HepG2 (cell line): Measurements from ENCODE around the gene HLA-F. TPM values are rescaled to one million over a fixed set of nuclear protein-coding genes. Genes with fewer than 3 reads are reported as not detected.
A peak's percentile ranks its signal among the peaks of the same experiment; 100 is the strongest.

Experiments used
- AGO1 ChIP-seq: fragments of 200-400 bp; formaldehyde crosslinking; IDR thresholded peaks from 2 replicates; pipeline ENCODE4 v1.6.1; 2017; ENCODE audit warnings: mild to moderate bottlenecking, low read depth, low read length, moderate library complexity; ENCODE audit not compliant: poor library complexity, severe bottlenecking
- AKAP8 ChIP-seq: sonication (generic); formaldehyde crosslinking; IDR thresholded peaks from 2 replicates; pipeline ENCODE4 v1.5.1; 2020; ENCODE audit warnings: mild to moderate bottlenecking, missing genetic modification reagents
- ATF2 ChIP-seq: sonication (generic); formaldehyde crosslinking; IDR thresholded peaks from 2 replicates; pipeline ENCODE4 v1.4.0; 2020; ENCODE audit warnings: missing genetic modification reagents
- CBX1 ChIP-seq: IDR thresholded peaks from one replicate; pipeline ENCODE4 v1.6.1; 2016; ENCODE audit warnings: antibody characterized with exemption, low read depth
- CENPX ChIP-seq: sonication (generic); formaldehyde crosslinking; IDR thresholded peaks from 2 replicates; pipeline ENCODE4 v1.9.0; 2021; ENCODE audit warnings: mild to moderate bottlenecking, missing genetic modification reagents, moderate library complexity
- FOXJ3 ChIP-seq: sonication (generic); formaldehyde crosslinking; IDR thresholded peaks from 2 replicates; pipeline ENCODE4 v1.4.0; 2020; ENCODE audit warnings: missing genetic modification reagents, mild to moderate bottlenecking, borderline replicate concordance
- GLI4 ChIP-seq: sonication (generic); formaldehyde crosslinking; IDR thresholded peaks from 2 replicates; pipeline ENCODE4 v1.5.1; 2020; ENCODE audit warnings: missing genetic modification reagents, mild to moderate bottlenecking, moderate library complexity, borderline replicate concordance
- GTF2F1 ChIP-seq: fragments of 150-350 bp; IDR thresholded peaks from 2 replicates; pipeline ENCODE4 v1.6.1; 2014; ENCODE audit warnings: low read length
- GZF1 ChIP-seq: sonication (generic); formaldehyde crosslinking; IDR thresholded peaks from 2 replicates; pipeline ENCODE4 v1.5.1; 2020; ENCODE audit warnings: mild to moderate bottlenecking, missing genetic modification reagents
- JDP2 ChIP-seq: sonication (generic); formaldehyde crosslinking; IDR thresholded peaks from 2 replicates; pipeline ENCODE4 v1.8.1; 2022; ENCODE audit warnings: missing genetic modification reagents, borderline replicate concordance
- JUND ChIP-seq: sonication (generic); formaldehyde crosslinking; IDR thresholded peaks from 2 replicates; pipeline ENCODE4 v1.8.0; 2022; ENCODE audit warnings: mild to moderate bottlenecking, missing genetic modification reagents
- KAT2B ChIP-seq: fragments of 150-350 bp; IDR thresholded peaks from 2 replicates; pipeline ENCODE4 v1.6.1; 2014; ENCODE audit warnings: low read depth, low read length, borderline replicate concordance
- KMT2A ChIP-seq: sonication (generic); formaldehyde crosslinking; IDR thresholded peaks from 2 replicates; pipeline ENCODE4 v1.4.0; 2020; ENCODE audit warnings: missing genetic modification reagents
- MTF2 ChIP-seq: sonication (generic); formaldehyde crosslinking; IDR thresholded peaks from 2 replicates; pipeline ENCODE4 v1.5.0; 2020; ENCODE audit warnings: missing genetic modification reagents, borderline replicate concordance
- POLR2AphosphoS2 ChIP-seq: IDR thresholded peaks from 2 replicates; pipeline ENCODE4 v1.6.1; 2011; ENCODE audit warnings: low read depth, low read length, improper control_type of control experiment
- PREB ChIP-seq: sonication (generic); formaldehyde crosslinking; IDR thresholded peaks from 2 replicates; pipeline ENCODE4 v1.4.0; 2020; ENCODE audit warnings: missing genetic modification reagents
- RBAK ChIP-seq: sonication (generic); formaldehyde crosslinking; IDR thresholded peaks from 2 replicates; pipeline ENCODE4 v1.5.1; 2020; ENCODE audit warnings: mild to moderate bottlenecking, missing genetic modification reagents
- RFXANK ChIP-seq: IDR thresholded peaks from 2 replicates; pipeline ENCODE4 v1.6.1; 2016
- TRAFD1 ChIP-seq: sonication (generic); formaldehyde crosslinking; IDR thresholded peaks from 2 replicates; pipeline ENCODE4 v1.5.1; 2020; ENCODE audit warnings: missing genetic modification reagents, mild to moderate bottlenecking, borderline replicate concordance
- TRIM22 ChIP-seq: fragments of 450-650 bp; IDR thresholded peaks from 2 replicates; pipeline ENCODE4 v1.6.1; 2017
- YEATS4 ChIP-seq: sonication (generic); formaldehyde crosslinking; IDR thresholded peaks from 2 replicates; pipeline ENCODE4 v1.4.0; 2020; ENCODE audit warnings: missing genetic modification reagents, borderline replicate concordance
- ZBTB8A ChIP-seq: sonication (generic); formaldehyde crosslinking; IDR thresholded peaks from 2 replicates; pipeline ENCODE4 v1.4.0; 2020; ENCODE audit warnings: mild to moderate bottlenecking, low read depth, missing genetic modification reagents, borderline replicate concordance
- ZNF160 ChIP-seq: sonication (generic); formaldehyde crosslinking; IDR thresholded peaks from 2 replicates; pipeline ENCODE4 v1.8.0; 2022; ENCODE audit warnings: mild to moderate bottlenecking, inconsistent platforms, missing genetic modification reagents
- ZNF484 ChIP-seq: sonication (generic); formaldehyde crosslinking; IDR thresholded peaks from 2 replicates; pipeline ENCODE4 v1.5.1; 2020; ENCODE audit warnings: mild to moderate bottlenecking, low read depth, missing genetic modification reagents, borderline replicate concordance
- ZNF615 ChIP-seq: sonication (generic); formaldehyde crosslinking; IDR thresholded peaks from 2 replicates; pipeline ENCODE4 v1.5.0; 2020; ENCODE audit warnings: mild to moderate bottlenecking, missing genetic modification reagents, borderline replicate concordance
- polyA plus RNA-seq, 8 experiments: library from polyadenylated mRNA; depleted of rRNA in 3 of 8; stranded (reverse) in 7 of 8; unstranded in 1 of 8; fragments of >200 nt; fragmentation: Illumina TruSeq in 4 of 8; extraction: Trizol in 4 of 8; gene quantifications; 2 replicates each; pipeline versions ENCODE4 v1.2.1 to v1.2.3, GENCODE V29; 2011 to 2016; ENCODE audit warnings: low read depth in 4 of 8, missing spikeins in 1 of 8, mixed read lengths in 1 of 8; ENCODE audit not compliant: insufficient read depth in 1 of 8
- total RNA-seq, 5 experiments: library from RNA; depleted of rRNA; stranded (reverse); fragments of >200 nt; fragmentation: Illumina TruSeq; extraction: Trizol; gene quantifications; 2 replicates each; pipeline ENCODE4 v1.2.3, GENCODE V29; 2016; ENCODE audit warnings: low read depth in 1 of 5

HLA-F gene
- total and polyA plus RNA-seq, 2 of the 13 experiments (the other 11 are each of a cell fraction or from before 2014, with no cell fraction given), result 6.0 to 6.1 TPM

- TF ChIP-seq PREB (no peak), CENPX (CRISPR knock-in tag) (no peak), KMT2A (CRISPR knock-in tag) (0 out of 2 replicates have a peak, but pooled peaks have one; percentile 31), GLI4 (CRISPR knock-in tag) (no peak; the same call in 1 of the 2 replicates), ZNF160 (CRISPR knock-in tag) (no peak), MTF2 (no peak), GTF2F1 (no peak), ZBTB8A (CRISPR knock-in tag) (no peak), RBAK (CRISPR knock-in tag) (no peak), JDP2 (CRISPR knock-in tag) (no peak), JUND (CRISPR knock-in tag) (peak; percentile 65; the same call in 1 of the 2 replicates), AGO1 (peak; percentile 49), GZF1 (CRISPR knock-in tag) (0 out of 2 replicates have a peak, but pooled peaks have one; percentile 41), AKAP8 (CRISPR knock-in tag) (no peak), POLR2AphosphoS2 (no peak), KAT2B (no peak), YEATS4 (no peak), TRAFD1 (CRISPR knock-in tag) (no peak), ATF2 (CRISPR knock-in tag) (peak; percentile 70; the same call in 1 of the 2 replicates), ZNF484 (CRISPR knock-in tag) (no peak), FOXJ3 (CRISPR knock-in tag) (no peak; the same call in 1 of the 2 replicates), RFXANK (CRISPR knock-in tag) (peak; percentile 90), CBX1 (peak; percentile 35), ZNF615 (CRISPR knock-in tag) (no peak), TRIM22 (no peak)
Observed at GRCh38 chr6:29752451-29753308, 29.4 kb downstream of the HLA-F start (continued).
